Measurements from ENCODE around the gene TEX2.

Gene TEX2

DNA sequence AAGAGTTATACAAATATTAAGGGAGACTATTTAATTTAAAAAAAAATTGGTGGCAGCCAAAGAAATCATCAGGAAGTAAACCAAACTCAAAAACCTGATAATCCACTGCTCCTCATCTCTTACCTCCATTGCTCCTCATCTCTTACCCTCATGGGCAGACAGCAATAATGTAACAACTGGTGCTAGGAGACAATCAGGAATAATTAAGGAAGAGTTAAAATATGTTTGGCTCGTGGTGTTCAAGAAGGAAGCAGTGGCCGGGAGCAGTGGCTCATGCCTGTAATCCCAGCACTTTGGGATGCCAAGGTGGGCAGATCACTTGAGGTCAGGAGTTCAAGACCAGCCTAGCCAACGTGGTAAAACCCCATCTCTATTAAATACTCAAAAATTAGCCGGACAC lies 151.2 kb downstream of the TEX2 start:
- DNase-seq (ENCODE audit: low read depth): no peak

DNA sequence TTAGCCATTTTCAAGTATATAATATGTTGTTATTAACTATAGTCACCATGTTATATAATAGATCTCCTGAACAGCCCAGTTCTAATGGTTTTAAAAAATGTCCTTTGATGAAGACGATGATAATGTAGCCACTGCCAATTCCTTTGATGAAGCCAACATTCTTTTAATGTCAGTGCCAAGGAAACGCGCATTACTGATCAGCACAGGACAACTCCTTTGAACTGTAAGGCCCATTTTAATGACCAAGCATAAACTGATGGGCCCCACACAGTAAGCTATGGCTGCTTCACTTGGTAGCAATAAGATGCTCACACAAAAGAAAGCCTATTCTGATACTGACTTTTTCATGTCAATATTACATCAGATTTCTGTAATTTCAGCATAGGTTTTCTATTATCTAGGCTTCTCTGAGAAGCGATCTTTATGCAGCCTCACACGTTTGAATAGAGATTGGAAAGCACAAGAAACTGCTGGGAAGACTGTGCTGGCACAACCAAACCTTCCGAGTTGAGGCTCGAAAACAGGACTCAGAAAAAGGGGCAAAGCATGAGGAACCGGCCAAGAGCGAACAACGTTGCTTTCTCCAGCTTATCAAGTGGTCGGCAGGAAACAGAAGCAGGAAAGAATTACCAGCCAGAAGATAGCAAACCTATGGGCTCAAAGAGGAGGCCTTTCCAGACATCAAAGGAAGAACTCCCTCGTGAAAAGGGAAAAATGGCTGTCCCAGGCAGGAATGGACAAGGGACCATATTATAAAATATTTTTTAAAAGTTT lies 152.5 kb downstream of the TEX2 start:
- DNase-seq (ENCODE audit: low read depth): no peak

- DNase-seq (ENCODE audit: low read depth): no peak
Observed at GRCh38 chr17:64109400-64109799, 153.7 kb downstream of the TEX2 start.

GRCh38 chr17:64107500-64108236 lies 155.4 kb downstream of the TEX2 start:
- no peak for DNase-seq (ENCODE audit: low read depth)

DNA sequence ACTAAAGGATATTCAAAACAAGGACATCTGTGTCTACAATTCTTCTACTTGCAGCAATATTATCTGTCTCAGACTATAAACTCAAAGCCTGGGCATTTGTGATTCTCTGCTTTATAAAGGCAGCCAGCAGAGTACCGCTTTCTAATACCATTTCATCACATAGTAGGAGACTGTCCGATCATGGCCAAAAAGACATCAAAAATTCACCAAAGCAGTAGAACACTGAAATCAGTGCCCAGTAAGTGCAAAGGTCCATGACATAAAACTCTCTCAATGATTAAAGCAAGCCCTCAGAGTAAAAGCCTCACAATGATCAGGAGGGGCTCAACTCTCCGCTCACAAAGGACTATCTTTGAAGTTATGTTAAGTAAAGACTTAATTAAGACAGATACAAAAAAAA lies 156.1 kb downstream of the TEX2 start:
- DNase-seq (ENCODE audit: low read depth): no peak

GRCh38 chr17:64103391-64104364 lies 159.4 kb downstream of the TEX2 start:
- no peak for DNase-seq (ENCODE audit: low read depth)

- no peak for DNase-seq (ENCODE audit: low read depth)
Observed at GRCh38 chr17:64102627-64103390, 160.3 kb downstream of the TEX2 start.

DNA sequence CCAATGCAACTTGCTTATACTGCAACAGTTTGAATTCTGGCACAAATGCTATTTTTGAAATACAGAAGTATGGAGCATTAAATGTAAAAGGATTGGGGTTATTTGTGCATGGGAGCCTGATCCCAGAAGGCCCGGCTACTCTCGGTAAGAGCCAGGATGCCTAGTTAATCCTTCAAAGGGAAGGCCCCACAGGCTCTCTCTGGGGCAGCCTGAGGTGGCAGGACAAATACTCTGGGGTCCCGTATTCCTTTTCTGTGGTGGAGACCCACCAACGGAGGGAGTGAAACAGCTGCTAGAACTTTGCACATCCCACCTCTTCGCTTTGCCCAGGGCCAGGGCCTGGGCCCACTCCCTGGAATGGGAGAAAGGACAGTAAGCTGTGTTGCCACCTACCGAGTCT lies 163.5 kb downstream of the TEX2 start:
- no peak for DNase-seq (ENCODE audit: low read depth)
